ENCODE data around the gene ATP2B2. TPM values are rescaled to one million over a fixed set of nuclear protein-coding genes. Genes with fewer than 3 reads are reported as not detected.

ATP2B2 gene
- total RNA-seq, 1 donor from 2014 or later = 0.42 TPM

GRCh38 chr3:10472877-10473440, 32.4 kb downstream of the ATP2B2 start:
- H3K9me3 Mint-ChIP-seq = no peaks in the 10 kb centered on the region
- no peak for DNase-seq (ENCODE audit: low read depth, low spot score)

DNA sequence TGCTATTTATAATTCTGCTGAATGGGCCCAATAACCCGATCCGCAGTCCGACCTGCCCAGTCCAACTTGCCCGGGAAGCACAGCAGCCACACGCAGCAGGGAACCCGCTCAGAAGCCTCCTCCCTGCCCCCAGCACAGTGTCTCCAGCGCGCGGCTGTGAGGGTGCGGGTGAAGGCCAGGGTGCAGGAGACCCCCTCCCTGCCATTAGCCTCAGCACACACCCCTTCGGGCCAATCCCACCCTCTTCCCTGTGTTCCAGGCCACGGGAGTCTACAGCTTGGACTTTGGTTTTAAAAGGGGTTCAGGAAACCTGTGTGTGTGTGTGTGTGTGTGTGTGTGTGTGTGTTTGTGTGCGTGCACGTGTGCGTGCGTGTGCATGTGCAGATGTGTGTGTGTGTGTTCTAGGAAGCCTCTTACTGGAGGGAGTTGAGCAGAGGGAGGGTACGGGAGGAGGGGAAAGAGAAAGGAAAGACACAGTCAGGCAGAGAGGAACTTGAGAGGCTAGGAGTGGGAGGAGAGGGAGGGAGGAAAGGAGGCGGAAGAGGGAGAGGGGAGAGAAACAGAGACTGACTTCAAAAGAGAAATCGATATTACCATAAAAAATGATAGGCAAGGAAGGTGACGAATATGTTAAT, 34.2 kb downstream of the ATP2B2 start:
- Mint-ChIP-seq H3K4me3 (no peak overlapping the region), H3K36me3 (ENCODE audit: low read depth) (no peaks in the 10 kb centered on the region), H3K4me1 (peaks cover 15% of the 10 kb centered on the region), H3K9me3 (no peaks in the 10 kb centered on the region), H3K27me3 (ENCODE audit: low read depth) (peaks cover 6% of the 10 kb centered on the region), H3K27ac (ENCODE audit: unreplicated experiment) (no peak overlapping the region)
- peak; percentile 3 for DNase-seq (ENCODE audit: low read depth, low spot score)
- TF ChIP-seq, protein P1, sequence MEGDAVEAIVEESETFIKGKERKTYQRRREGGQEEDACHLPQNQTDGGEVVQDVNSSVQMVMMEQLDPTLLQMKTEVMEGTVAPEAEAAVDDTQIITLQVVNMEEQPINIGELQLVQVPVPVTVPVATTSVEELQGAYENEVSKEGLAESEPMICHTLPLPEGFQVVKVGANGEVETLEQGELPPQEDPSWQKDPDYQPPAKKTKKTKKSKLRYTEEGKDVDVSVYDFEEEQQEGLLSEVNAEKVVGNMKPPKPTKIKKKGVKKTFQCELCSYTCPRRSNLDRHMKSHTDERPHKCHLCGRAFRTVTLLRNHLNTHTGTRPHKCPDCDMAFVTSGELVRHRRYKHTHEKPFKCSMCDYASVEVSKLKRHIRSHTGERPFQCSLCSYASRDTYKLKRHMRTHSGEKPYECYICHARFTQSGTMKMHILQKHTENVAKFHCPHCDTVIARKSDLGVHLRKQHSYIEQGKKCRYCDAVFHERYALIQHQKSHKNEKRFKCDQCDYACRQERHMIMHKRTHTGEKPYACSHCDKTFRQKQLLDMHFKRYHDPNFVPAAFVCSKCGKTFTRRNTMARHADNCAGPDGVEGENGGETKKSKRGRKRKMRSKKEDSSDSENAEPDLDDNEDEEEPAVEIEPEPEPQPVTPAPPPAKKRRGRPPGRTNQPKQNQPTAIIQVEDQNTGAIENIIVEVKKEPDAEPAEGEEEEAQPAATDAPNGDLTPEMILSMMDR (conservative IDR thresholded peaks at IDR 0.05) = no peak

More at GRCh38 chr3:10472877-10473440, 32.4 kb downstream of the ATP2B2 start:
- Mint-ChIP-seq H3K4me1 (peaks cover 15% of the 10 kb centered on the region), H3K4me3 (no peak overlapping the region), H3K27me3 (ENCODE audit: low read depth) (peaks cover 6% of the 10 kb centered on the region), H3K27ac (ENCODE audit: unreplicated experiment) (no peak overlapping the region), H3K36me3 (ENCODE audit: low read depth) (no peaks in the 10 kb centered on the region)
- TF ChIP-seq, protein P1 (conservative IDR thresholded peaks at IDR 0.05) = no peak

DNA sequence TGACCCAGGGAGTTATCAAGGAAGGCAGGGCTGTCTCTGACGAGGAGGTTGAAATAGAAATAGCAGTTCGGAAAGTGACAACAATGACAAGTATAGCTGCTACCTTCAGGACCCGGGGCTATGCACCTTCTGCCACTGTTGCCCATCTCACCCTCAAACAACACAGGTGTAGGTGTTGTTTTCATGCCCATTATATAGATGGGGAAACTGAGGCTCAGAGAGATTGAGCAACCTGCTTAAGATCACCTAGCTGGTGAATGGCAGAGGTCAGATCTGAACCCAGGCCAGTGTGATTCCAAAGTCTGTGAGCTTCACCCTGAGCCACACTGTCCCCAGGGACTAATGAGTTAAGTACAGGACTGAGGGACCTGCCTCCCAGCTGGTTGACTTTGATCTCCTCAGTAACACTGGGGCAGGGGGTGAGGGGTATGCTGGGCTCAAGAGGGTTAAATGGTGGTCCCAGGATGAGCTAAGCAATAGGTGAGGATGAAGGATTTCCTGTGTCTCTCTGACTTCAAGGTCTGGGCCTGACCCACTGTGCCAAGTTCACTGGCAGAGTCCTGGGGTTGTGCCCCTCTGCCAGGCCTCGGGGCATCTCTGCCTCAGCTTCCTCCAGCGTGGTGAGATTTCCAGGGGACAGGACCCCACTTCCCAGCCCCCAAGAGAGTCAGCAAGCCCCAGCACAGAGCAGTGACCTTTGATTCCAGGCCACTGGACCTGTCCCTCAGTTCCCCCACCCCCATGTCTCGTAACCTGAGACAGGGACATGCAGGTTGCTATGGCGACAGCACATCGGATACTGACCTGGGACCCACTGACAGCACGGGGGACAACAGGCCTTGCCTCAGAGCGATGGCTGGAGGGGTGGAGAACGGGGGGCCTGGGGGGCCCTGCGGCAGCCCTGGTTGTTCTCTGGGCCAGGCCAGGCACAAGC, 35.0 kb downstream of the ATP2B2 start:
- peaks cover 15% of the 10 kb centered on the region for H3K4me1 Mint-ChIP-seq
- H3K27ac Mint-ChIP-seq (ENCODE audit: unreplicated experiment) = no peak overlapping the region
- DNase-seq (ENCODE audit: low read depth, low spot score) = peak; percentile 21
- H3K36me3 Mint-ChIP-seq (ENCODE audit: low read depth) = no peaks in the 10 kb centered on the region
- H3K4me3 Mint-ChIP-seq = no peak overlapping the region
- H3K27me3 Mint-ChIP-seq (ENCODE audit: low read depth) = peaks cover 6% of the 10 kb centered on the region
- TF ChIP-seq, protein P1 (conservative IDR thresholded peaks at IDR 0.05) = no peak
- no peaks in the 10 kb centered on the region for H3K9me3 Mint-ChIP-seq

GRCh38 chr3:10469441-10470119, 35.8 kb downstream of the ATP2B2 start:
- Mint-ChIP-seq H3K27me3 (ENCODE audit: low read depth) (peaks cover 12% of the 10 kb centered on the region), H3K9me3 (no peaks in the 10 kb centered on the region), H3K27ac (ENCODE audit: unreplicated experiment) (no peak overlapping the region), H3K4me1 (peaks cover 15% of the 10 kb centered on the region), H3K36me3 (ENCODE audit: low read depth) (no peaks in the 10 kb centered on the region), H3K4me3 (no peak overlapping the region)
- DNase-seq (ENCODE audit: low read depth, low spot score) = no peak
- TF ChIP-seq, protein P1 (conservative IDR thresholded peaks at IDR 0.05) = no peak

All from neural crest cell (in vitro differentiated cells).